ENCODE data around the gene PAQR9. TPM values are rescaled to one million over a fixed set of nuclear protein-coding genes. Genes with fewer than 3 reads are reported as not detected.

PAQR9 gene
- polyA plus RNA-seq, 3 donors: 0.44 to 0.60 (median 0.47) TPM

GRCh38 chr3:142926368-142926944, 37.0 kb downstream of the PAQR9 start:
- DNase-seq (ENCODE audit: low read depth in 3 of 3, low spot score in 2 of 3): no peak

DNA sequence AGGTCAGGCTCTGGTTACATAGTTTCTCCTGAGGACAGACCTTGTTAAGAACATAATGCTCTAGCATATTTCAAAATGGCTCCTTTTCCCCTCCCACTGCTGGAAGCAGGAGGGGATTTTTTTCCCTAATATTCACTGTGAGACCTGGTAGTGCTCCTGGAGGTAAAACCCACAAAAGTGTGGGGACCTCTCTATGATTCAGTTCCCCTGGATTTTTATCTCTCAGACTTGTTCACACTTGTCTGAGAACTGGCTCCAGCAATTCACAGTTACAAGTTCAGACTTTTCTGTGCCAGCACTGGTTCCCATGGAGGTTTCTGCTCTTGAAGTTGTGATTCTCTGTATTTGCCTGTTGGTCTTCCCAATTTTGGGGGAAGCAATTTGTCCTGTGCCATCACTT, 38.3 kb downstream of the PAQR9 start:
- no peak for DNase-seq (ENCODE audit: low read depth in 3 of 3, low spot score in 2 of 3)

DNA sequence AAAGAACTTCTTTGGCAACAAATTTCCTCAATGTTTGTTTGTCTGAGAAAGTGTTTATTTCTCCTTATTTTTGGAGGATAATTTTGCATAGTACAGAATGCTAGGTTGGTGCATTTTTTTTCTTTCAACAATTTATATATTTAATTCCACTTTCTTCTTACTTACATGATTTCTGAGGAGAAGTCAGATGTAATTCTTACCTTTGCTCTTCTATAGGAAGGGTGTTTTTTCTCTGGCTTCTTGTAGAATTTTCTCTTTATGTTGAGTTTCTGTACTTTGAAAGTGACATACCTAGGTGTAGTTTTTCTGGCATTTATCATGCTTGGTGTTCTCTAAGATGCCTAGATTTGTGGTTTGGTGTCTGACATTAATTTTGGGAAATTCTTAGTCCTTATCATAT, 39.8 kb downstream of the PAQR9 start:
- no peak for DNase-seq (ENCODE audit: low read depth in 3 of 3, low spot score in 2 of 3)

- no peak for DNase-seq (ENCODE audit: low read depth in 3 of 3, low spot score in 2 of 3)
Measured at GRCh38 chr3:142916605-142917004, 46.9 kb downstream of the PAQR9 start.

DNA sequence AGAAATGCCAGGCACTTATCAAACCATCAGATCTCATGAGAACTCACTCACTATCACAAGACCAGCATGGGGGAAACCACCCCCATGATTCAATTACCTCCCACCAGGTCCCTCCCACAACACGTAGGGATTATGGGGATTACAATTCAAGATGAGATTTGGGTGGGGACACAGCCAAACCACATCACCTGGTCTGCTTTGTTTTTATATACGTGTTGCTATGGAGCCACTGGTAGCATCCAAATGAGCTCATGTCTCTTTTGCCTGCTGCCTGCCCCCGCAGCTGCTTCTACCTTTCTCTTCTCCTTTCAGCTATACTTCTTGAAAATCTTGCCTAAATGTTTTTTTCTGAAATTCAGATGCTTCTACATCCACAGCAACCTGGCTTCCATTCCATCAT, 47.8 kb downstream of the PAQR9 start:
- DNase-seq (ENCODE audit: low read depth in 3 of 3, low spot score in 2 of 3): no peak

GRCh38 chr3:142914286-142914811, 49.1 kb downstream of the PAQR9 start:
- no peak for DNase-seq (ENCODE audit: low read depth in 3 of 3, low spot score in 2 of 3)

DNA sequence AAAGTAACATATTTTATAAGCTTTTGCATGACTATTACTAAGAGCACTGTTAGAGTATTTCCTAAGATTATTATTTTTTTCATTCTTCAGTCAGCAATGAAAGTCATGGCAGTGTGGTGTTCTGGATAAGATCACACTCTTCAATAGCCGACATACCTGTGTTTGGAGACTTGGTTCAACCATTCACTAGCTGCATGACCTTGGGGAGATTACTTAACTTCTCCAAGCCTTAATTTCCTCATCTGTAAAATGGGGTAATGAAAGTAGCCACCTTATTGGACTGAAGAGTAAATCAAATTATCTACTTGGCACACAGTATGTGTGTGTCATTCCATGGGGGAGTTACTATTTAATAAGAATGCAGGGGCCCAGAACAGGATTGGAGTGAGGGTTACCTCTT, 50.0 kb downstream of the PAQR9 start:
- DNase-seq (ENCODE audit: low read depth in 3 of 3, low spot score in 2 of 3): no peak

DNA sequence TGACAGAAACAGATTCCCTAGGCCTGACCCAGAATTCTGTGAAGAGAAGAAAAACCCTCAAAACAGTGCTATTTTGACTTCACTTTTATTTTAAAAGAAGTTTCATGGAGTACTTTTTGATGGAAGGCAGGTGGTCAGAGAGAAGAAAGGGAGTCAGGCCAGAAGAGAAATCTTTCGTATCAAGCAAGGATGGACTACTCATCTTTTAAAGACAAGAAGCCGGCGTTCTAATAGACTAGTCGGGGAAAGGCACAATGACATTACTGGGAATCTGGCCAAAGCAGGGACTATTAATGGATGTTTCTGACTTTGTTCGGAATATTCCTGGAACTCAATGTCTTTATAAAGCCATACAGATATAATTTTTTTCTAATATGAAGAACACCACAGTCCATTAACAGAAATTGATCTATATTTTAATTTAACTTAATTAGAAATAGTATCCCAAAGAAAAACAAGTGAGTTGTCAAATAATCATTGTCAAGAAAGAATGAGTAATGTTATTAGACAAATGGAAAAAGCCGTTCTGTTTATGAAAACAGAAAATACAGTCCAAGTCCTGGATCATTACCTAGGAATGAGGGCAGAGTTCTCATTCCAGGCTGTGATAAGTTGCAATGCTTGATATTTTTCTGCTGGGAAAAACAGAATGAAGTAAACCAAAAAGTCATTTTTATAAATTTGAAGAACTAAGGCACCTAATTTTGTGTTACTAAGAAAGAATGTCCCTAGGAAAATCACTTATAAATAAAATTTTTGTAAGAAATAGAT, 50.9 kb downstream of the PAQR9 start:
- DNase-seq (ENCODE audit: low read depth in 3 of 3, low spot score in 2 of 3): no peak

Other genes with a start within 250 kb of the PAQR9 start
- 10 to 100 TPM in 1 of 3 donors, 1 to 10 TPM in 2; 9.2 to 11.6 (median 9.3) TPM for gene TRPC1, start 239.6 kb downstream of the PAQR9 start, polyA plus RNA-seq (ENCODE audit: insufficient read length in 3 of 3)
- 1 to 10 TPM; 4.2 to 7.6 (median 4.9) TPM for gene PCOLCE2, start 74.6 kb downstream of the PAQR9 start, polyA plus RNA-seq (ENCODE audit: insufficient read length in 3 of 3)
- 100 to 1,000 TPM; 137 to 160 (median 159) TPM for gene U2SURP, start 37.9 kb upstream of the PAQR9 start, polyA plus RNA-seq (ENCODE audit: insufficient read length in 3 of 3)
- 10 to 100 TPM; 21.0 to 29.7 (median 28.0) TPM for gene CHST2, start 156.1 kb upstream of the PAQR9 start, polyA plus RNA-seq (ENCODE audit: insufficient read length in 3 of 3)

All from right renal cortex interstitium (tissue), 3 donors.